Ureter (tissue), 1 donor: ENCODE results near the gene ACTL6B. TPM values are rescaled to one million over a fixed set of nuclear protein-coding genes. Genes with fewer than 3 reads are reported as not detected.
"Not testable (repeated sequence)": the region's sequence is repeated elsewhere in the genome, so short reads cannot be mapped to it uniquely, and the experiment has no call there.

Experiments
- DNase-seq: peaks from one replicate; pipeline ENCODE4 v3.0.0-alpha.2; 2020; ENCODE audit warnings: low spot score
- total RNA-seq: library from RNA; stranded (reverse); gene quantifications from one replicate; pipeline ENCODE4 v1.2.4, GENCODE V29; 2023
- donor health status: DM: yes; HTN: yes; CAD: no.

The ACTL6B gene
- not detected for total RNA-seq

- DNase-seq = no peak
Observed at GRCh38 chr7:100655908-100656674, at the start of gene ACTL6B. Gene ACTL6B (minus strand): TSS chr7:100656448. CDS start chr7:100656354, 94 bp downstream.

GRCh38 chr7:100705320-100705752 is 49.1 kb upstream of the ACTL6B start:
- DNase-seq = peak; percentile 82

- not testable (repeated sequence) for DNase-seq
Observed at GRCh38 chr7:100701089-100701488, 44.8 kb upstream of the ACTL6B start.

- DNase-seq = no peak
Observed at GRCh38 chr7:100699018-100699417, 42.8 kb upstream of the ACTL6B start.

DNA sequence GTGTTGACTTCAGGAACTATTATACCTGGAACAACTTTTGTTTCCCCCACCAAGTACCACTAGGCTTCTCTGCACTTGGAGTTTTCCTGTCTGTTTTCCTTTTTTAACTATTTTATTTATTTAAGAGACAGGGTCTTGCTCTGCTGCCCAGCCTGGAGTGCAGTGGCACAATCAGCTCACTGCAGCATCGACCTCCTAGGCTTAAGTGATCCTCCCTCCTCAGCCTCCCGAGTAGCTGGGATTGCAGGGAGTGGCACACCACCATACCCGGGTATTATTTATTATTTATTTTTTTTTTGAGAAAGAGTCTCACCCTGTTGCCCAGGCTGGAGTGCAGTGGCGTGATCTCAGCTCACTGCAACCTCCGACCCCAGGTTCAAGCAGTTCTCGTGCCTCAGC is 39.9 kb upstream of the ACTL6B start:
- no peak for DNase-seq

GRCh38 chr7:100694098-100694745 is 38.0 kb upstream of the ACTL6B start, which contains the start of gene GIGYF1:
Gene GIGYF1 (minus strand): TSS chr7:100694250. CDS start chr7:100688238, 6,012 bp downstream.
- peak; percentile 75 for DNase-seq

DNA sequence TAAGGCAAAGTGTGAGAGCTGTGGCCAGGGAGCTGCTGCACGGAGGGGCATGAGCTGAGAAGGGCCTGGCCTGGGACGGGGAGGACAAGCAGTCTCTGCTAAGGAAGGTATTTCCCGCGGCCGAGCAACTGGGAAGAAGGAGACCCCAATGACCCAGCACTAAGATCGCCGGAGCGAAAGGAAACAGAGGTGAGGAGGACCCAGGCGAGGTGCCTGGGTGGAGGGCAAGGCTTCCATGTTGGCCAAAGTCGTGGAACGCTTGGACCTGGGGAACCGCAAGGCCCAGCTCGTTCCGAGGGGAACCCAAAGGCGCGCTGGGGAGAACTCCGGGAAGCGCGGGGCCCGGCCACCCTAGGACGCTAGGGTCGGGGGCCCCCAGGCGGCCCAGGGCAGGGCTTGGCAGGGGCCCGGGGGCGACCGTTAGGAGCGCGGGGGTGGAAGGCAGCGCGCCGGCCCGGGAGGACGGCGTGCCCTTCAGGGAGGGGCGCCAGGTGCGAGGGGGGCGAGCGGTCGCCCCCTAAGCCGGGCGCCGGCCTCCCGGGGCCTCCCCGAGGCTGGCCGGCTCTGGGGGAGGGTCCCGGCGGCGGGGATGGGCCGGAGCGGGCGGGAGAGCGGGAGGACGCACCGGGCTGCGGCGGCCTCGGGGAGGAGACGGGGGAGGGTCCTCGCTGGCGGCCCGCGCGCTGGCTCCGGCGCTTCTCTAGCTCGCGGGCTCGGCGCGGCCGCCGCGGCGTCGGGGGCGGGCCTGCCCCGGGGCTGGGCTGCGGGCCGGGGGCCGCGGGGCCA is 37.3 kb upstream of the ACTL6B start:
- peak; percentile 47 for DNase-seq

DNA sequence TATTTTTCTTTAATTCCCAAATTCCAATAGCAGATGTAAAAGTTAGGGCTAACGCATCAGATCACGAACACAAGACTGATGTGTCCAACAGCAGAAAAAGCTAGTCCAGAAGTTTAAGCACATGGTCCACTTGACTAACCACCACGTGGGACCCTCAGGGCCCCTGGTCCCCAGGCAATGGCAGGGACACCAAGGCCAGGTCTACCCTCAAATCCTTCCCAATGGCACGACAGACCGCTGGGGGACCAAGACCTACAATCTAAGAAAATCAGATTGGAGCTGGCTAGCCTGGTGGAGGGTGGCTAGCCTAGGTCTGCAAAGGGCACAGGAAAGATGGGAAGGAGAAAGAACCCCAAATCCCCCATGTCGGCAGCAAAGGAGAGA is 36.3 kb upstream of the ACTL6B start:
- no peak for DNase-seq

- DNase-seq = peak; percentile 83
Observed at GRCh38 chr7:100691676-100692577, 35.7 kb upstream of the ACTL6B start.

DNA sequence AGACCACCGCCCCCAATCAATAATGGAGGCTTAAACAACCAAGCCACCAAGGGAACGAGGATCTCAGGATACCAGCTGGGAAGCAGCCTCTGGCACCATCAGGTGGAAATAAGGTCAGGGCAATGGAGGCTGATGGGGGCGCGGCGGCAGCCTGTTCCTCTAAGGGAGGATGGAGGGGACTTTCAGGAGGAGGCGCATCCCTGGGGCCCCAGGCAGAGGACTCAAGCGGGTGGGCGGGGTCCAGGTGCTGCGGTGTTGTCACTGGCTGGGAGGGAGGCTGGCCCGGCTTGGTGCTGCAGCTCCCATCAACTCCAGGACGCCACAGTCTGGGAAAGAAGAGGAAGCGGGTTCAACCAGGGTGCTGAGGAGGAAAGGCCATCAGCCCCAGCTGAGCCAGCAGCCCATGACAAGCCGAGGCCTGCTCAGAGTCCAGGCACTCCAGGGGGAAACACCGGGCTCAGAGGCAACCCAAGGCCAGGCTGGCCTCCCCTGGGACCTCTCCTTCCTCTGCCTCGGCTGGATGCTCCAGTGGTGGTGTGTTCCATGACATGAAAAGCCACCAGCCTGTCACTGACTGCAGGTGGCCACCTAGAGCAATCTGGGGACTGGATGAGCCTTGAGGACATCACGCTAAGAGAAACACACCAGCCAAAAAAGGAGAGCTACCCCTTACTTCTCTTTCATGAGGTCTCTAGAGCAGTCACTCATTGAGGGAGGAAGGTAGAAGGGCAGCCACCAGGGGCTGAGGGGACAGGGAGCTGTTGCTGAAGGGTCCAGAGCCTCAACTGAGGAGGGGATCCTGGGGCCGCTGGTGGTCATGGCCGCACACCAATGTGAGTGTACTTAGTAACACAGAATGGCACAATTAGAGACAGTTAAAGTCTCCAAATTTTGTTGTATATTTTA is 33.2 kb upstream of the ACTL6B start:
- no peak for DNase-seq

GRCh38 chr7:100688326-100688860 is 32.1 kb upstream of the ACTL6B start:
- DNase-seq = no peak

DNA sequence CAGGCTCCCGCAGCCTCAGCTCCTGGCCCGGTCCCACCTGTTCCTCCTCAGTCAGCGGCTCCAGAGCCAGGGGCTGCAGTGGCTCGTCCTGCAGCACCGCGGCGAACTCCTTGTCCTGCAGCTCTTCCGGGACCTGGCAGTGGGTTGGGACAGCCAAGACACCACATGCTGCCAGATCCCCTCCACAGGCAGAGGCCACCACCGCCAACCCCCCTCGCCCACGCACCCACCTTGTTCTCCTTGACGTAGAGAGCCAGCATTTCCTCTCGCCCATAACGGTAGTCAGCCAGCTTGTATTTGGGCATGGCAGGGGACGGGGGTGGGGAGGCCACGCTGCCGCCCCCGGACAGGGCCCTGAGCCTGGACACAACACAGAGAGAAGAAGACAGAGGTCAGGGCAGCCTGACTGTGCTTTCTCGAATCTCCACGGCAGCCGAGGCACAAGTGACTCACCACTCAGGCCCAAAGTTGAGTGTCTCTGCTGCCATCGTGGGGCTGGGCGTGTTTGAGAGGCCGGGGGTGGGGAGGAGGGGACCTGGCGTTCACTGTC is 31.6 kb upstream of the ACTL6B start:
- DNase-seq = no peak

- no peak for DNase-seq
Observed at GRCh38 chr7:100687261-100687660, 31.0 kb upstream of the ACTL6B start.

DNA sequence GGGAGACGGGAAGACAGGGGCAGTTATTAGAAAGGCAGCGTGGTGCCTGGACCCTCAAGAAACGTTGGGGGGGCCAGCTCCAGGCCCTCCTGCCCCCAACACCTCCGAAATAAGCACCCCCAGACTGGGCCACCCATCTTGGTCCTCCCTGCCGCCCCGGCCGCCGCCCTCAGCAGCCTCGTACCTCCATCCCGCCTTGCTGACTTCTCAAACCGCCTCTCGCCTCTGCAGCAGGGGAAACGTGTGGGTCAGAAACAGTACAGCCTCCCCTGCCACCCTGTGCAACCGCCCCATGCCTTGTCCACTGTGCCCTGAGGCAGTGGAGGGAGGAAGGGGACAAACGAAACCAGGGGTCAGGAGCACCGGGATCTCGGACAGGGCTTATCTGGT is 30.6 kb upstream of the ACTL6B start:
- no peak for DNase-seq

- DNase-seq = no peak
Observed at GRCh38 chr7:100686201-100686821, 30.1 kb upstream of the ACTL6B start.

DNA sequence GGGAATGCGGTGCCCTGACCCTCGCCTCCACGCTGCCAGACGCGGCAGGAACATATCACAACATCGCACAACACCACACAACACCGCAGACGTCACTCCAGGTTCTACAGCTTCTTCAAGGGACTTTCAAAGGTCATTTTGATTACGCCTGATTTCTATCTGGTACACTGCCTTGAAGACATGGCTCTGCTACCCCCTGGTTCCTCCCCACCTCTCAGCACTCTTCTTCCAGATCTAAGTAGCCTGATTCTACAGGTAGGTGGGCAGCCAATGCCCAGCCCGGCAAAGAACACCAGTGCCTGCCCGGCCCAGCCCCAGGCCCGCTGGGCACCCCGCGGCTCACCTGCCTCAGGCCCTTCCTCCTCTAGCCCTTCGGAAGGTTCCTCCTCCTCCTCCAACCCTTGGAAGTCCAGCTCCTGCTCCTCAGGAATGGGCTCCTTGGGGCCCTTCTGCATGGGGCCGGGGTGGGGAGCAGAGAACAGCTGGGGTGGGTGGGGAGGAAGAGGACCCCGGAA is 29.4 kb upstream of the ACTL6B start:
- DNase-seq = no peak

GRCh38 chr7:100685049-100685605 is 28.9 kb upstream of the ACTL6B start:
- no peak for DNase-seq

- no peak for DNase-seq
Observed at GRCh38 chr7:100684534-100685042, 28.3 kb upstream of the ACTL6B start.
